Breast epithelium (tissue), 3 donors: Measurements from ENCODE around the gene C19orf38.

Experiments used
- CTCF ChIP-seq, 3 donors: fragments of 450-650 bp; IDR thresholded peaks; one replicate each; pipeline ENCODE4 v1.5.1; 2016 to 2017; ENCODE audit warnings: antibody characterized with exemption in 3 of 3, mild to moderate bottlenecking in 3 of 3, moderate library complexity in 3 of 3
- POLR2A ChIP-seq: fragments of 450-650 bp; IDR thresholded peaks from one replicate; pipeline ENCODE4 v1.6.1; 2016; ENCODE audit warnings: antibody characterized with exemption, mild to moderate bottlenecking, moderate library complexity
- POLR2AphosphoS5 ChIP-seq, 3 donors: sonication (generic); formaldehyde crosslinking; IDR thresholded peaks; one replicate each; pipeline ENCODE4 v1.6.1; 2017; ENCODE audit warnings: antibody characterized with exemption in 3 of 3

- TF ChIP-seq POLR2A = no peak
- TF ChIP-seq CTCF (IDR thresholded peaks at IDR 0.05) = no peak
- TF ChIP-seq POLR2AphosphoS5 (IDR thresholded peaks at IDR 0.05) = no peak
These were observed 4.7 kb downstream of the C19orf38 start for GRCh38 chr19:10852941-10853340.
